ENCODE data around the gene ARL2BP.
A peak's percentile ranks its signal among the peaks of the same experiment; 100 is the strongest.

The ARL2BP gene

GRCh38 chr16:57236022-57236350 lies 9.1 kb upstream of the ARL2BP start:
- no peak for TF ChIP-seq CTCF (conservative IDR thresholded peaks at IDR 0.05)
- no peak overlapping the region for H3K27ac ChIP-seq

- H3K27ac ChIP-seq: no peak overlapping the region
- no peak for TF ChIP-seq CTCF (conservative IDR thresholded peaks at IDR 0.05)
These were observed 6.4 kb upstream of the ARL2BP start for GRCh38 chr16:57238682-57239081.

- TF ChIP-seq CTCF (conservative IDR thresholded peaks at IDR 0.05): no peak
- H3K27ac ChIP-seq: no peak overlapping the region
These were observed 6.0 kb upstream of the ARL2BP start for GRCh38 chr16:57239107-57239506.

- H3K27ac ChIP-seq: no peak overlapping the region
- no peak for TF ChIP-seq CTCF (conservative IDR thresholded peaks at IDR 0.05)
These were observed 4.2 kb upstream of the ARL2BP start for GRCh38 chr16:57240851-57241250.

- H3K27ac ChIP-seq: no peak overlapping the region
- TF ChIP-seq CTCF (conservative IDR thresholded peaks at IDR 0.05): no peak
These were observed 2.4 kb upstream of the ARL2BP start for GRCh38 chr16:57242650-57243049.

GRCh38 chr16:57244463-57244766 lies 644 bp upstream of the ARL2BP start:
- H3K27ac ChIP-seq: peak overlapping the region; percentile 88
- TF ChIP-seq CTCF (conservative IDR thresholded peaks at IDR 0.05): no peak

- TF ChIP-seq CTCF (conservative IDR thresholded peaks at IDR 0.05): no peak
- H3K27ac ChIP-seq: peak overlapping the region; percentile 88
These were observed 534 bp downstream of the ARL2BP start for GRCh38 chr16:57245472-57246113.

GRCh38 chr16:57251352-57251751 lies 6.3 kb downstream of the ARL2BP start:
- no peak for TF ChIP-seq CTCF (conservative IDR thresholded peaks at IDR 0.05)

More at GRCh38 chr16:57251352-57251751, 6.3 kb downstream of the ARL2BP start:
- no peak overlapping the region for H3K27ac ChIP-seq
